GM06990 (cell line): ENCODE data around the gene AK2.

Experiments
- DNase-seq: peaks from one replicate; pipeline ENCODE4 v3.0.0-alpha.2; 2011; ENCODE audit not compliant: insufficient read length; ENCODE audit errors: extremely low read depth
- H3K27me3 ChIP-seq: replicated peaks from 2 replicates; pipeline ENCODE4 v1.6.0; 2011; ENCODE audit warnings: low read length; ENCODE audit not compliant: control insufficient read depth, insufficient read depth
- H3K36me3 ChIP-seq: 2 replicates; pipeline ENCODE4 v1.5.1; 2011; ENCODE audit warnings: low read length; ENCODE audit not compliant: control insufficient read depth, insufficient read depth
- H3K4me3 ChIP-seq: replicated peaks from 2 replicates; pipeline ENCODE4 v1.5.1; 2011; ENCODE audit warnings: low read depth, mild to moderate bottlenecking, control low read depth, low read length
- CTCF ChIP-seq: IDR thresholded peaks from 2 replicates; pipeline ENCODE4 v1.5.1; 2011; ENCODE audit warnings: low read length, control low read depth, mild to moderate bottlenecking, inconsistent platforms; ENCODE audit not compliant: insufficient read depth, poor library complexity, severe bottlenecking

The AK2 gene

GRCh38 chr1:33010932-33011731 is 25.6 kb downstream of the AK2 start:
- peaks cover 43% of the 10 kb centered on the region for H3K36me3 ChIP-seq
- H3K4me3 ChIP-seq = no peak overlapping the region
- no peak for DNase-seq
- TF ChIP-seq CTCF = no peak
- H3K27me3 ChIP-seq = no peaks in the 10 kb centered on the region

GRCh38 chr1:33009561-33009960 is 27.1 kb downstream of the AK2 start:
- no peak for TF ChIP-seq CTCF
- H3K4me3 ChIP-seq = no peak overlapping the region
- H3K27me3 ChIP-seq = no peaks in the 10 kb centered on the region
- no peak for DNase-seq
- peaks cover 39% of the 10 kb centered on the region for H3K36me3 ChIP-seq

GRCh38 chr1:33008051-33008914 is 28.4 kb downstream of the AK2 start:
- TF ChIP-seq CTCF = no peak
- Histone ChIP-seq H3K27me3 (no peaks in the 10 kb centered on the region), H3K4me3 (no peak overlapping the region), H3K36me3 (peaks cover 29% of the 10 kb centered on the region)
- no peak for DNase-seq

DNA sequence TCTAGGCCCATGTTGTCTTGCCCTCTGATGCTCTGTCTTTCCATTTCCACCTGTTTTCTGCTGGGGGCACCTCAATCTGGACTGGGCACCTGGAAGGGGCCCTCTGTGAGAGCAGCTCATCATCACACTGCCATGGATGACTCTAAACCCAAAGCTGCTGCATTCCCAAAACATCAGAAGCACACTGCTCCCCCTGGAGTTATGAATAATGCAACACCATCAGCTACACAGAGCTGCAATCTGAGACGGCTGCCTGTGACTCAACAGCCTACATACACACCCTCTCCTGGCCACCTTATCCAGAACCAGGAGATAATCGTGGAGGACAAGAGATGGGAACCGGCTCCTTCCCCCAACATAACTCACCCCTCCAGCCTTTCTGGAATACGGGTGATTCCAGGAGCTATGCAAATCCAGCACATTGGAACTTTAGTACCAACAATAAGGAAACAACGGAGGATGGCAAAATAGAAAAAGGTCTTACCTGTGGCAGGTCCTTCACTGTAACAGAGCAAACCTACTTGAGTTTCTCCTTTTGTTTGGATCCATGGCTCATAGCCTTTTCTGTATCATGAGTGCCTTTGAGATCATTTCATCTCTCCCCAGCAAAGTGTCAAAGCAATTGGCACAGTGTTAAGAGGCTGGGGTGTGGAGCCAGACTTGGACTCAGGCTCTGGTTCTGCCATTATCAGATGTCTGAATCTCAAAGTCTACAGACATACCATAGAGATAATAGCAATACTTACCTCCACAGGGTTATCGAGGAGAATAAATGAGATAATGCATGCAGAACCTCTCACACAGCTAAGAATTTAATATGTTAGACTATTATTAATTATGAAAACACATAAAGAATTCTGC is 29.3 kb downstream of the AK2 start:
- no peak for DNase-seq
- no peaks in the 10 kb centered on the region for H3K27me3 ChIP-seq
- TF ChIP-seq CTCF = peak; percentile 7
- H3K36me3 ChIP-seq = peaks cover 27% of the 10 kb centered on the region
- H3K4me3 ChIP-seq = no peak overlapping the region

- TF ChIP-seq CTCF = no peak
- no peak overlapping the region for H3K4me3 ChIP-seq
- no peaks in the 10 kb centered on the region for H3K27me3 ChIP-seq
- DNase-seq = no peak
- peaks cover 17% of the 10 kb centered on the region for H3K36me3 ChIP-seq
Measured at GRCh38 chr1:33005838-33006421, 30.8 kb downstream of the AK2 start.
